HepG2 (cell line): ENCODE data around the gene RNU7-1. TPM values are rescaled to one million over a fixed set of nuclear protein-coding genes. Genes with fewer than 3 reads are reported as not detected.

ENCODE experiments used
- CSRNP1 ChIP-seq: sonication (generic); formaldehyde crosslinking; IDR thresholded peaks from 2 replicates; pipeline ENCODE4 v1.8.1; 2023; ENCODE audit warnings: mild to moderate bottlenecking, missing genetic modification reagents
- GABPA ChIP-seq, 2 experiments: IDR thresholded peaks; 2 replicates each; pipeline ENCODE4 v1.6.1; 2011 to 2016; ENCODE audit warnings: low read depth in 2 of 2, low read length in 1 of 2, missing biosample characterization in 1 of 2, missing genetic modification characterization in 1 of 2
- MAZ ChIP-seq, 2 experiments: sonication (generic) in 1 of 2; formaldehyde crosslinking in 1 of 2; IDR thresholded peaks; 2 replicates each; pipeline versions ENCODE4 v1.5.0 to v1.6.1; 2012 to 2020; ENCODE audit warnings: low read depth in 2 of 2, mild to moderate bottlenecking in 2 of 2, borderline replicate concordance in 1 of 2, improper control_type of control experiment in 1 of 2, low read length in 1 of 2, missing genetic modification reagents in 1 of 2, moderate library complexity in 1 of 2
- MIER3 ChIP-seq: IDR thresholded peaks from 2 replicates; pipeline ENCODE4 v1.6.1; 2016; ENCODE audit warnings: missing compliant biosample characterization, borderline replicate concordance
- MTA3 ChIP-seq: sonication (generic); formaldehyde crosslinking; IDR thresholded peaks from 2 replicates; pipeline ENCODE4 v1.4.0; 2020; ENCODE audit warnings: missing genetic modification reagents
- NFKB2 ChIP-seq: sonication (generic); formaldehyde crosslinking; IDR thresholded peaks from 2 replicates; pipeline ENCODE4 v1.4.0; 2020; ENCODE audit warnings: missing genetic modification reagents, borderline replicate concordance
- POLR2A ChIP-seq, 2 experiments: IDR thresholded peaks; 2 replicates each; pipeline ENCODE4 v1.6.1; 2011; ENCODE audit warnings: low read depth in 2 of 2, low read length in 2 of 2, mild to moderate bottlenecking in 1 of 2, moderate library complexity in 1 of 2; ENCODE audit not compliant: insufficient read depth in 1 of 2
- RXRA ChIP-seq: sonication (generic); formaldehyde crosslinking; IDR thresholded peaks from 2 replicates; pipeline ENCODE4 v1.5.1; 2020; ENCODE audit warnings: missing genetic modification reagents
- ZFP37 ChIP-seq: sonication (generic); formaldehyde crosslinking; IDR thresholded peaks from 2 replicates; pipeline ENCODE4 v1.4.0; 2020; ENCODE audit warnings: missing genetic modification reagents, borderline replicate concordance
- ZFP90 ChIP-seq: sonication (generic); formaldehyde crosslinking; IDR thresholded peaks from 2 replicates; pipeline ENCODE4 v1.8.0; 2022; ENCODE audit warnings: missing genetic modification reagents, mild to moderate bottlenecking, inconsistent platforms, borderline replicate concordance
- ZNF136 ChIP-seq: sonication (generic); formaldehyde crosslinking; IDR thresholded peaks from 2 replicates; pipeline ENCODE4 v1.8.1; 2022; ENCODE audit warnings: low read depth, mild to moderate bottlenecking, moderate library complexity, missing genetic modification reagents
- ZNF205 ChIP-seq: IDR thresholded peaks from 2 replicates; pipeline ENCODE4 v1.6.1; 2018; ENCODE audit warnings: missing biosample characterization, missing genetic modification reagents
- ZNF264 ChIP-seq: sonication (generic); formaldehyde crosslinking; IDR thresholded peaks from 2 replicates; pipeline ENCODE4 v1.4.0; 2020; ENCODE audit warnings: missing genetic modification reagents
- ZNF280D ChIP-seq: sonication (generic); formaldehyde crosslinking; IDR thresholded peaks from 2 replicates; pipeline ENCODE4 v1.5.1; 2020; ENCODE audit warnings: mild to moderate bottlenecking, missing genetic modification reagents
- ZNF549 ChIP-seq: sonication (generic); formaldehyde crosslinking; IDR thresholded peaks from 2 replicates; pipeline ENCODE4 v1.5.0; 2020; ENCODE audit warnings: missing genetic modification reagents
- ZNF556 ChIP-seq: sonication (generic); formaldehyde crosslinking; IDR thresholded peaks from 2 replicates; pipeline ENCODE4 v1.4.0; 2020; ENCODE audit warnings: mild to moderate bottlenecking, missing genetic modification reagents, borderline replicate concordance
- ZNF563 ChIP-seq: sonication (generic); formaldehyde crosslinking; IDR thresholded peaks from 2 replicates; pipeline ENCODE4 v1.8.0; 2022; ENCODE audit warnings: mild to moderate bottlenecking, moderate library complexity, missing genetic modification reagents
- ZNF740 ChIP-seq: sonication (generic); formaldehyde crosslinking; IDR thresholded peaks from 2 replicates; pipeline ENCODE4 v1.4.0; 2020; ENCODE audit warnings: missing genetic modification reagents
- ZNF766 ChIP-seq: sonication (generic); formaldehyde crosslinking; IDR thresholded peaks from 2 replicates; pipeline ENCODE4 v1.5.0; 2020; ENCODE audit warnings: missing genetic modification reagents, borderline replicate concordance
- polyA plus RNA-seq, 8 experiments: library from polyadenylated mRNA; depleted of rRNA in 3 of 8; stranded (reverse) in 7 of 8; unstranded in 1 of 8; fragments of >200 nt; fragmentation: Illumina TruSeq in 4 of 8; extraction: Trizol in 4 of 8; gene quantifications; 2 replicates each; pipeline versions ENCODE4 v1.2.1 to v1.2.3, GENCODE V29; 2011 to 2016; ENCODE audit warnings: low read depth in 4 of 8, missing spikeins in 1 of 8, mixed read lengths in 1 of 8; ENCODE audit not compliant: insufficient read depth in 1 of 8
- total RNA-seq, 5 experiments: library from RNA; depleted of rRNA; stranded (reverse); fragments of >200 nt; fragmentation: Illumina TruSeq; extraction: Trizol; gene quantifications; 2 replicates each; pipeline ENCODE4 v1.2.3, GENCODE V29; 2016; ENCODE audit warnings: low read depth in 1 of 5
- TF ChIP-seq, protein P1 (sequence below): sonication (generic); formaldehyde crosslinking; IDR thresholded peaks from 2 replicates; pipeline ENCODE4 v1.4.0; 2020; ENCODE audit warnings: missing genetic modification reagents

Gene RNU7-1
- total and polyA plus RNA-seq, 2 of the 13 experiments (the other 11 are each of a cell fraction or from before 2014, with no cell fraction given) = not detected

DNA sequence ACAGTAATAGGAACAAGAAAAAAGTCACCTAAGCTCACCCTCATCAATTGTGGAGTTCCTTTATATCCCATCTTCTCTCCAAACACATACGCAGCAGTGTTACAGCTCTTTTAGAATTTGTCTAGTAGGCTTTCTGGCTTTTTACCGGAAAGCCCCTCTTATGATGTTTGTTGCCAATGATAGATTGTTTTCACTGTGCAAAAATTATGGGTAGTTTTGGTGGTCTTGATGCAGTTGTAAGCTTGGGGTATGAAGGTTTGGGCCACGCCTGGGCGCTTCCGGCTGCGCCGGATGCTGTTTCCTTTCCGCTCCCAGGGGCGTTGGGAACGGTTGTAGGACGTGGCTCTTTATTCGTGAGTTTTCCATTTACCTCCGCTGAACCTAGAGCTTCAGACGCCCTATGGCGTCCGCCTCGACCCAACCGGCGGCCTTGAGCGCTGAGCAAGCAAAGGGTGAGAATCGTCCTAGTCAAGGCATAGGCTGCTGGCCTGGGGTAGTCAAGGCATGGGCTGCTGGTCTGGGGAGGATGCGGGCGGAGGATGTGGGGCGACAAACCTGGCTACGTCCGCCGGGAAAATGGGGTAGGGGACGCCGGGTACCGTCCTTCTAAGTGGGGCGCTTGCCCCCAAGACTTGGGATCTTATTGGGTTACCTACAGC is at the start of gene RNU7-1, which contains the start of gene C12orf57 (continued):
- peak; percentile 63; the same call in 1 of the 2 replicates for TF ChIP-seq CSRNP1 (CRISPR knock-in tag)
- TF ChIP-seq POLR2A (IDR thresholded peaks at IDR 0.05; ENCODE audit: insufficient read depth in 1 of 2, low read depth in 2 of 2, low read length in 2 of 2) = peak in 1 of 2 experiments; percentile 100; a peak in 2 of 4 replicates
- TF ChIP-seq ZFP37 = no peak
- no peak for TF ChIP-seq ZFP90 (CRISPR knock-in tag)
- peak; percentile 52; the same call in 1 of the 2 replicates for TF ChIP-seq ZNF556 (CRISPR knock-in tag)
- peak; percentile 66; the same call in 1 of the 2 replicates for TF ChIP-seq MIER3 (CRISPR knock-in tag)
- TF ChIP-seq ZNF563 = no peak
- TF ChIP-seq ZNF740 (CRISPR knock-in tag) = no peak
- no peak for TF ChIP-seq MTA3 (CRISPR knock-in tag)
- no peak for TF ChIP-seq ZNF136 (CRISPR knock-in tag)
- peak; percentile 35 for TF ChIP-seq ZNF264 (CRISPR knock-in tag)
- TF ChIP-seq ZNF205 (CRISPR knock-in tag) = peak; percentile 84
- TF ChIP-seq NFKB2 (CRISPR knock-in tag) = no peak
- TF ChIP-seq RXRA (CRISPR knock-in tag) = peak; percentile 52; the same call in 1 of the 2 replicates
- no peak for TF ChIP-seq ZNF549
- TF ChIP-seq ZNF766 (CRISPR knock-in tag) = 0 out of 2 replicates have a peak, but pooled peaks have one; percentile 50
- TF ChIP-seq GABPA (IDR thresholded peaks at IDR 0.05; ENCODE audit: low read depth, low read length) = no peak
- TF ChIP-seq GABPA (CRISPR knock-in tag; IDR thresholded peaks at IDR 0.05; ENCODE audit: low read depth) = peak; percentile 87
- no peak for TF ChIP-seq MAZ (IDR thresholded peaks at IDR 0.05; ENCODE audit: borderline replicate concordance, low read depth, low read length)
- TF ChIP-seq MAZ (CRISPR knock-in tag; IDR thresholded peaks at IDR 0.05; ENCODE audit: low read depth) = no peak; the same call in 1 of the 2 replicates
- TF ChIP-seq ZNF280D = no peak
- TF ChIP-seq, protein P1, sequence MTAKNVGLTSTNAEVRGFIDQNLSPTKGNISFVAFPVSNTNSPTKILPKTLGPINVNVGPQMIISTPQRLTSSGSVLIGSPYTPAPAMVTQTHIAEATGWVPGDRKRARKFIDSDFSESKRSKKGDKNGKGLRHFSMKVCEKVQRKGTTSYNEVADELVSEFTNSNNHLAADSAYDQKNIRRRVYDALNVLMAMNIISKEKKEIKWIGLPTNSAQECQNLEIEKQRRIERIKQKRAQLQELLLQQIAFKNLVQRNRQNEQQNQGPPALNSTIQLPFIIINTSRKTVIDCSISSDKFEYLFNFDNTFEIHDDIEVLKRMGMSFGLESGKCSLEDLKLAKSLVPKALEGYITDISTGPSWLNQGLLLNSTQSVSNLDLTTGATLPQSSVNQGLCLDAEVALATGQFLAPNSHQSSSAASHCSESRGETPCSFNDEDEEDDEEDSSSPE (CRISPR knock-in tag) = peak; percentile 65; the same call in 1 of the 2 replicates
